SU-DHL-6 (cell line): ENCODE results near the gene COL12A1.

ENCODE experiments used
- H2AFZ ChIP-seq: fragments of 200-600 bp; sonication (generic); 2 replicates; pipeline ENCODE4 v1.6.1; 2014; ENCODE audit warnings: low read depth, mild to moderate bottlenecking, moderate library complexity, mixed read lengths, antibody characterized with exemption, low read length; ENCODE audit not compliant: severe bottlenecking
- H3F3A ChIP-seq: fragments of 200-600 bp; shearing (Covaris generic); 2 replicates; pipeline ENCODE4 v1.6.0; 2016; ENCODE audit warnings: antibody characterized with exemption, mild to moderate bottlenecking; ENCODE audit not compliant: insufficient read depth
- H3K27ac ChIP-seq: fragments of 200-600 bp; sonication (generic); 2 replicates; pipeline ENCODE4 v1.5.1; 2016; ENCODE audit warnings: low read depth, mild to moderate bottlenecking, low read length, moderate library complexity, mixed read lengths
- H3K27me3 ChIP-seq: fragments of 200-600 bp; sonication (generic), shearing (Covaris generic); 2 replicates; pipeline ENCODE4 v1.6.0; 2014; ENCODE audit warnings: mild to moderate bottlenecking, low read length
- H3K36me3 ChIP-seq: fragments of 200-600 bp; sonication (generic); 2 replicates; pipeline ENCODE4 v1.6.1; 2014; ENCODE audit warnings: mild to moderate bottlenecking, low read length, mixed read lengths
- H3K4me2 ChIP-seq: fragments of 300-600, 200-600 bp; shearing (Covaris generic), sonication (generic); 2 replicates; pipeline ENCODE4 v1.6.0; 2014; ENCODE audit warnings: low read length, low read depth, mild to moderate bottlenecking; ENCODE audit not compliant: poor library complexity, severe bottlenecking
- H3K4me3 ChIP-seq: fragments of 200-600 bp; sonication (generic); 2 replicates; pipeline ENCODE4 v1.5.1; 2014; ENCODE audit warnings: antibody characterized with exemption, low read length, mild to moderate bottlenecking, mixed read lengths; ENCODE audit not compliant: insufficient read depth, poor library complexity, severe bottlenecking
- H3K79me2 ChIP-seq: fragments of 200-600 bp; sonication (generic); 2 replicates; pipeline ENCODE4 v1.6.1; 2014; ENCODE audit warnings: mild to moderate bottlenecking, low read length, moderate library complexity; ENCODE audit not compliant: insufficient read depth
- H3K9ac ChIP-seq: fragments of 200-600 bp; sonication (generic); 2 replicates; pipeline ENCODE4 v1.7.0; 2014; ENCODE audit warnings: mild to moderate bottlenecking, low read length
- H3K9me2 ChIP-seq: fragments of 200-600 bp; sonication (generic); replicated peaks from 2 replicates; pipeline ENCODE4 v1.6.1; 2014; ENCODE audit warnings: low read length; ENCODE audit not compliant: insufficient read depth
- H3K9me3 ChIP-seq: fragments of 200-600 bp; sonication (generic); 2 replicates; pipeline ENCODE4 v1.6.1; 2014; ENCODE audit warnings: low read length, mixed read lengths; ENCODE audit not compliant: insufficient read depth
- H4K20me1 ChIP-seq: fragments of 200-600 bp; sonication (generic); 2 replicates; pipeline ENCODE4 v1.6.1; 2014; ENCODE audit warnings: low read depth, mild to moderate bottlenecking, antibody characterized with exemption, low read length, moderate library complexity, mixed read lengths
- CTCF ChIP-seq: fragments of 200-600 bp; sonication (generic); IDR thresholded peaks from one replicate; pipeline ENCODE4 v1.5.1; 2017; ENCODE audit warnings: antibody characterized with exemption, mild to moderate bottlenecking, low read length, moderate library complexity; ENCODE audit not compliant: insufficient read depth, poor library complexity, severe bottlenecking
- EZH2phosphoT487 ChIP-seq: fragments of 200-600 bp; sonication (generic), shearing (Covaris generic); conservative IDR thresholded peaks from 2 replicates; pipeline ENCODE4 v1.6.1; 2018; ENCODE audit warnings: mild to moderate bottlenecking, antibody characterized with exemption, low read length, moderate library complexity, mixed read lengths

COL12A1 gene

GRCh38 chr6:75217193-75217592 is 11.3 kb upstream of the COL12A1 start:
- no peaks in the 10 kb centered on the region for H3K36me3 ChIP-seq

GRCh38 chr6:75215291-75215690 is 9.4 kb upstream of the COL12A1 start:
- no peak overlapping the region for H3K9ac ChIP-seq
- H3K4me3 ChIP-seq = no peak overlapping the region
- no peak overlapping the region for H3K4me2 ChIP-seq
- TF ChIP-seq CTCF = no peak
- TF ChIP-seq EZH2phosphoT487 = no peak
- no peaks in the 10 kb centered on the region for H4K20me1 ChIP-seq
- no peaks in the 10 kb centered on the region for H3K79me2 ChIP-seq
- H3K36me3 ChIP-seq = no peaks in the 10 kb centered on the region
- H3K27me3 ChIP-seq = no peaks in the 10 kb centered on the region
- H3K9me2 ChIP-seq = no peaks in the 10 kb centered on the region
- H3F3A ChIP-seq = no peaks in the 10 kb centered on the region
- H3K27ac ChIP-seq = no peak overlapping the region
- no peak overlapping the region for H2AFZ ChIP-seq
- H3K9me3 ChIP-seq = no peaks in the 10 kb centered on the region

More at GRCh38 chr6:75217193-75217592, 11.3 kb upstream of the COL12A1 start:
- Histone ChIP-seq H2AFZ (no peak overlapping the region), H3K9me2 (no peaks in the 10 kb centered on the region), H3K27ac (no peak overlapping the region), H3K27me3 (no peaks in the 10 kb centered on the region), H3K4me3 (no peak overlapping the region), H3K79me2 (no peaks in the 10 kb centered on the region), H4K20me1 (no peaks in the 10 kb centered on the region), H3K9ac (no peak overlapping the region), H3F3A (no peaks in the 10 kb centered on the region), H3K4me2 (no peak overlapping the region), H3K9me3 (no peaks in the 10 kb centered on the region)
- TF ChIP-seq EZH2phosphoT487 (no peak), CTCF (no peak)

GRCh38 chr6:75213732-75214131 is 7.9 kb upstream of the COL12A1 start:
- Histone ChIP-seq H3K9ac (no peak overlapping the region), H3K9me3 (no peaks in the 10 kb centered on the region), H3K4me2 (no peak overlapping the region), H3K9me2 (no peaks in the 10 kb centered on the region), H3K27ac (no peak overlapping the region), H3K27me3 (no peaks in the 10 kb centered on the region), H3K79me2 (no peaks in the 10 kb centered on the region), H3K4me3 (no peak overlapping the region), H3K36me3 (no peaks in the 10 kb centered on the region), H4K20me1 (no peaks in the 10 kb centered on the region), H3F3A (no peaks in the 10 kb centered on the region), H2AFZ (no peak overlapping the region)
- TF ChIP-seq CTCF (no peak), EZH2phosphoT487 (no peak)
